ENCODE data around the gene GPN2. TPM values are rescaled to one million over a fixed set of nuclear protein-coding genes. Genes with fewer than 3 reads are reported as not detected.

The GPN2 gene
- total and polyA plus RNA-seq, 4 donors = 13.7 to 25.6 (median 16.5) TPM

GRCh38 chr1:26913389-26913753 is 23.3 kb upstream of the GPN2 start:
- Histone ChIP-seq H3K4me1 (ENCODE audit: control insufficient read depth in 5 of 5, insufficient read depth in 5 of 5, low read length in 5 of 5) (peaks cover 0 to 8% (median 0%) of the 10 kb centered on the region in 5 donors), H3K27ac (ENCODE audit: low read depth in 1 of 2, low read length in 1 of 2) (peak overlapping the region; percentile 83 to 86), H3K9me3 (ENCODE audit: control insufficient read depth in 4 of 4, insufficient read depth in 3 of 4, low read length in 3 of 4) (no peaks in the 10 kb centered on the region), H3K9ac (ENCODE audit: insufficient read depth in 1 of 2, low read length in 2 of 2) (peak overlapping the region in 1 of 2 donors; percentile 23), H3K27me3 (ENCODE audit: control insufficient read depth in 3 of 3, insufficient read depth in 3 of 3, low read length in 2 of 3) (no peaks in the 10 kb centered on the region), H3K4me3 (no peak overlapping the region), H3K36me3 (ENCODE audit: control insufficient read depth in 4 of 4, insufficient read depth in 4 of 4, low read length in 4 of 4) (no peaks in the 10 kb centered on the region)
- 54 to 65% methylated on average over 5 of the region's 5 CpGs for WGBS, 2 donors
- ATAC-seq (ENCODE audit: insufficient read depth, low FRiP score) (no peak), DNase-seq (no peak)
- TF ChIP-seq, protein P1, sequence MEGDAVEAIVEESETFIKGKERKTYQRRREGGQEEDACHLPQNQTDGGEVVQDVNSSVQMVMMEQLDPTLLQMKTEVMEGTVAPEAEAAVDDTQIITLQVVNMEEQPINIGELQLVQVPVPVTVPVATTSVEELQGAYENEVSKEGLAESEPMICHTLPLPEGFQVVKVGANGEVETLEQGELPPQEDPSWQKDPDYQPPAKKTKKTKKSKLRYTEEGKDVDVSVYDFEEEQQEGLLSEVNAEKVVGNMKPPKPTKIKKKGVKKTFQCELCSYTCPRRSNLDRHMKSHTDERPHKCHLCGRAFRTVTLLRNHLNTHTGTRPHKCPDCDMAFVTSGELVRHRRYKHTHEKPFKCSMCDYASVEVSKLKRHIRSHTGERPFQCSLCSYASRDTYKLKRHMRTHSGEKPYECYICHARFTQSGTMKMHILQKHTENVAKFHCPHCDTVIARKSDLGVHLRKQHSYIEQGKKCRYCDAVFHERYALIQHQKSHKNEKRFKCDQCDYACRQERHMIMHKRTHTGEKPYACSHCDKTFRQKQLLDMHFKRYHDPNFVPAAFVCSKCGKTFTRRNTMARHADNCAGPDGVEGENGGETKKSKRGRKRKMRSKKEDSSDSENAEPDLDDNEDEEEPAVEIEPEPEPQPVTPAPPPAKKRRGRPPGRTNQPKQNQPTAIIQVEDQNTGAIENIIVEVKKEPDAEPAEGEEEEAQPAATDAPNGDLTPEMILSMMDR (IDR thresholded peaks at IDR 0.05; ENCODE audit: control extremely low read depth, extremely low read depth) = no peak

GRCh38 chr1:26912147-26912490 is 22.0 kb upstream of the GPN2 start:
- H3K4me1 ChIP-seq (ENCODE audit: control insufficient read depth in 5 of 5, insufficient read depth in 5 of 5, low read length in 5 of 5) = peaks cover 0 to 8% (median 0%) of the 10 kb centered on the region in 5 donors
- no peaks in the 10 kb centered on the region for H3K9me3 ChIP-seq (ENCODE audit: control insufficient read depth in 4 of 4, insufficient read depth in 3 of 4, low read length in 3 of 4)
- ATAC-seq (ENCODE audit: insufficient read depth, low FRiP score) = no peak
- TF ChIP-seq, protein P1 (IDR thresholded peaks at IDR 0.05; ENCODE audit: control extremely low read depth, extremely low read depth) = no peak
- peak overlapping the region in 1 of 2 donors; percentile 5 for H3K27ac ChIP-seq (ENCODE audit: low read depth in 1 of 2, low read length in 1 of 2)
- no peaks in the 10 kb centered on the region for H3K27me3 ChIP-seq (ENCODE audit: control insufficient read depth in 3 of 3, insufficient read depth in 3 of 3, low read length in 2 of 3)
- DNase-seq = no peak
- H3K4me3 ChIP-seq = no peak overlapping the region
- no peak overlapping the region for H3K9ac ChIP-seq (ENCODE audit: insufficient read depth in 1 of 2, low read length in 2 of 2)
- H3K36me3 ChIP-seq (ENCODE audit: control insufficient read depth in 4 of 4, insufficient read depth in 4 of 4, low read length in 4 of 4) = no peaks in the 10 kb centered on the region
- WGBS, 2 donors = 68 to 94% methylated on average over 2 of the region's 2 CpGs

- Histone ChIP-seq H3K27me3 (ENCODE audit: control insufficient read depth in 3 of 3, insufficient read depth in 3 of 3, low read length in 2 of 3) (peaks cover 0 to 2% (median 0%) of the 10 kb centered on the region in 3 donors), H3K9me3 (ENCODE audit: control insufficient read depth in 4 of 4, insufficient read depth in 3 of 4, low read length in 3 of 4) (no peaks in the 10 kb centered on the region), H3K4me1 (ENCODE audit: control insufficient read depth in 5 of 5, insufficient read depth in 5 of 5, low read length in 5 of 5) (peaks cover 0 to 8% (median 0%) of the 10 kb centered on the region in 5 donors), H3K36me3 (ENCODE audit: control insufficient read depth in 4 of 4, insufficient read depth in 4 of 4, low read length in 4 of 4) (no peaks in the 10 kb centered on the region), H3K27ac (ENCODE audit: low read depth in 1 of 2, low read length in 1 of 2) (peak overlapping the region in 1 of 2 donors; percentile 5), H3K9ac (ENCODE audit: insufficient read depth in 1 of 2, low read length in 2 of 2) (no peak overlapping the region), H3K4me3 (no peak overlapping the region)
- ATAC-seq (ENCODE audit: insufficient read depth, low FRiP score) = no peak
- no peak for DNase-seq
- TF ChIP-seq, protein P1 (IDR thresholded peaks at IDR 0.05; ENCODE audit: control extremely low read depth, extremely low read depth) = no peak
- 85 to 89% methylated on average over 8 of the region's 8 CpGs for WGBS, 2 donors
Observed at GRCh38 chr1:26911399-26912146, 21.5 kb upstream of the GPN2 start.

Data from lung (tissue), 12 donors.